Neural crest cell (in vitro differentiated cells): ENCODE data around the gene SLC38A10. TPM values are rescaled to one million over a fixed set of nuclear protein-coding genes. Genes with fewer than 3 reads are reported as not detected.

Experiments used
- DNase-seq: peaks from one replicate; pipeline ENCODE4 v3.0.0; 2021; ENCODE audit warnings: low read depth, mixed read lengths, low spot score
- H3K27ac Mint-ChIP-seq: one replicate; pipeline ENCODE4 v1.8.0; 2021; ENCODE audit warnings: mild to moderate bottlenecking, mixed read lengths; ENCODE audit not compliant: unreplicated experiment
- H3K27me3 Mint-ChIP-seq: 2 replicates; pipeline ENCODE4 v1.8.0; 2021; ENCODE audit warnings: low read depth, mild to moderate bottlenecking, mixed read lengths
- H3K36me3 Mint-ChIP-seq: 2 replicates; pipeline ENCODE4 v1.8.0; 2021; ENCODE audit warnings: low read depth, mild to moderate bottlenecking, mixed read lengths
- H3K4me1 Mint-ChIP-seq: 2 replicates; pipeline ENCODE4 v1.8.0; 2021; ENCODE audit warnings: mixed read lengths
- H3K4me3 Mint-ChIP-seq: one replicate; pipeline ENCODE4 v1.8.0; 2021; ENCODE audit warnings: mild to moderate bottlenecking, mixed read lengths
- H3K9me3 Mint-ChIP-seq: 2 replicates; pipeline ENCODE4 v1.8.0; 2021; ENCODE audit warnings: mixed read lengths
- total RNA-seq: library from RNA; stranded (reverse); gene quantifications from 2 replicates; pipeline ENCODE4 v1.2.1, GENCODE V29; 2021
- TF ChIP-seq, protein P1 (sequence below): fragments of 200-600 bp; sonication (generic); conservative IDR thresholded peaks from 2 replicates; pipeline ENCODE4 v1.5.0; 2021; ENCODE audit warnings: antibody characterized with exemption, mild to moderate bottlenecking

SLC38A10 gene
- total RNA-seq, 1 donor from 2014 or later = 63.3 TPM

DNA sequence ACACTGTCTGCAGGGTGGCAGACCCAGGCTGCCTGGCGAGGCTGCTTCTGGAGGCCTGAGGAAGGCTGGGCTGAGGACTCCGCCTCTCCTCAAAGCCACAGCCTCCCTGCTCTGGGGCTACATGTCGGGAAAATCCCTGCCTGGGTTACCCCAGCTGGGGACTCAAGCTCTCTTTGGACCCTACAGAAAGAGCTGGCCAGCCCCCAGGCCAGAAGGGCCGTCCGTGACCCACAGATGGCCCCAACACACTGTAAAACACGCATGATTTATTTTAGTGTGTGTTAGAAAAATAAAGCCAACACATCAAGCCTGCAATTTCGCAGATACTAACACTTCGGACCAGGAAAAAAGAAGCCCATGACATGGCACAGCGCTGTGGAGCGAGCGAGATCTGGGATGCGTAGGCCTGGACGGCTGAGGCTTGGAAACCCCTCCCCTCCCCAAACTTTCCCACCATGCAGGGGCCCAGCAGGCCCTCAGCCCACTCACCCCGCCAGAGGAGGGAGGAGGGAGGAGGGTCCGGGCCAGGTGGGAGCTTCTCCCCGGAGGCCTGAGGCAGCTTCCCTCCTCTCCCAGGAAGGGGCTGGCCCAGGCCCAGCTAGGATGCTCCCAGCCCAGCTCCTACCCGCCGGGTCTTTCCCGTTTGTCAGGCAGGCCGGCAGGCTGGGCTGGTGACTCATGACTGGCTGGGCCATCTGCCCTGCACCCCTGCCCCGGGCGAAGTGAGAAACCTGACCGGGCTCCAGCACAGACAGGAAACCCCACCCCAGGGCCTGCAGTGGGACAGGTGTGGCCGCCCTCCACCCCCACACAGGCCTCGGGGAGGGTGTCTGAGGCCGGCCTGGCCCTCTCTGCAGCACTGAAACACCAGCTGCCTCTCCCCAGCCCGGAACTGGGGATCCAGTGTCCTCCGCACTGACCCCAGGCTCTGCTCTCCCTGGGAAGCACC is 34.1 kb upstream of the SLC38A10 start:
- DNase-seq = no peak
- H3K9me3 Mint-ChIP-seq = no peaks in the 10 kb centered on the region
- H3K36me3 Mint-ChIP-seq = no peaks in the 10 kb centered on the region
- H3K4me3 Mint-ChIP-seq = peak overlapping the region; percentile 17
- TF ChIP-seq, protein P1, sequence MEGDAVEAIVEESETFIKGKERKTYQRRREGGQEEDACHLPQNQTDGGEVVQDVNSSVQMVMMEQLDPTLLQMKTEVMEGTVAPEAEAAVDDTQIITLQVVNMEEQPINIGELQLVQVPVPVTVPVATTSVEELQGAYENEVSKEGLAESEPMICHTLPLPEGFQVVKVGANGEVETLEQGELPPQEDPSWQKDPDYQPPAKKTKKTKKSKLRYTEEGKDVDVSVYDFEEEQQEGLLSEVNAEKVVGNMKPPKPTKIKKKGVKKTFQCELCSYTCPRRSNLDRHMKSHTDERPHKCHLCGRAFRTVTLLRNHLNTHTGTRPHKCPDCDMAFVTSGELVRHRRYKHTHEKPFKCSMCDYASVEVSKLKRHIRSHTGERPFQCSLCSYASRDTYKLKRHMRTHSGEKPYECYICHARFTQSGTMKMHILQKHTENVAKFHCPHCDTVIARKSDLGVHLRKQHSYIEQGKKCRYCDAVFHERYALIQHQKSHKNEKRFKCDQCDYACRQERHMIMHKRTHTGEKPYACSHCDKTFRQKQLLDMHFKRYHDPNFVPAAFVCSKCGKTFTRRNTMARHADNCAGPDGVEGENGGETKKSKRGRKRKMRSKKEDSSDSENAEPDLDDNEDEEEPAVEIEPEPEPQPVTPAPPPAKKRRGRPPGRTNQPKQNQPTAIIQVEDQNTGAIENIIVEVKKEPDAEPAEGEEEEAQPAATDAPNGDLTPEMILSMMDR = no peak
- H3K4me1 Mint-ChIP-seq = peaks cover 10% of the 10 kb centered on the region
- no peak overlapping the region for H3K27ac Mint-ChIP-seq
- peaks cover 5% of the 10 kb centered on the region for H3K27me3 Mint-ChIP-seq

DNA sequence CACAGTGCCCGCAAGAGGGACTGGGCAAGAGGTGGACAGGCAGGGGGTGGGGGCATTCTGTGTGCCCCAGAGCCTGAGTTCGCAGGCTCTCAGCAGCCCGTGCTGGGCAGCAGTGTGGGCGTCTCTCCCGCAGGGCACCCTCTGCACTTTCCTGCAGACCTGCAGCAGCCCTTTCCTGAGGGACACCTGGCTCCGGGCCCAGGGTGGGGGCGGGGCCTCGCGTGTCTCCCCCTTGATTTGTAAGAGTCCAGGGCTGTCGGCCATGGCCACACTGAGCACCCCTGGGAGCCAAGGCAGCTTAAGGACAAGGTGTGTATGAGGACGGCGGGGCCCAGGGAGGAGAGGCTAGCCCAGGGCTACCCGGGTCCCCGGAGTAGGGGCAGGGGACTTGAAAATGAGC is 33.4 kb upstream of the SLC38A10 start:
- Mint-ChIP-seq H3K9me3 (no peaks in the 10 kb centered on the region), H3K4me1 (peaks cover 10% of the 10 kb centered on the region), H3K36me3 (no peaks in the 10 kb centered on the region), H3K27me3 (peaks cover 5% of the 10 kb centered on the region), H3K27ac (no peak overlapping the region), H3K4me3 (no peak overlapping the region)
- no peak for DNase-seq
- TF ChIP-seq, protein P1 = no peak

DNA sequence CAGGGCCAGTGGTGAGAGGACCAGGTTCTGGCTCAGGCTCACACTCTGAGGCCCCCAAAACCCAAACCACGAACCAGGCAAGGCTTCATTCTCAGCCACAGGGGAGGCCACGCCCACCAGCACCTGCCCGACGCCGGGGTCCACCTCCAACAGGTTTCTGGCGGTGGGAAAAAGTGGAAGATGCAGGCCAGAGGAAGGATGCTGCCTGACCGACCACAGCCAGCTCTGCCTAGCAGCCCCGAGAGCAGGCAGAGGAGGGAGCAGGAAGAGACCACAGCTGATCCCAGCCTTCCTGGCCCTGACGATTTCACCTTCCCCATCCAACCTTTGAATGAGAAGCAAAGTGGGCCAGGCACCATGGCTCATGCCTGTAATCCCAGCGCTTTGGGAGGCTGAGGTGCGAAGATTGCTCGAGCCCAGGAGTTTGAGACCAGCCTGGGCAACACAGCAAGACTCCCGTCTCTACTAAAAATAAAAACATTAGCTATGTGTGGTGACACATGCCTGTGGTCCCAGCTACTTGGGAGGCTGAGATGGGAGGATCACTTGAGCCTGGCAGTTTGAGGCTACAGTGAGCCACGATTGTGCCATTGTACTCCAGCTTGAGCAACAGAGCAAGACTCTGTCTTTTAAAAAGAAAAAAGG is 30.7 kb upstream of the SLC38A10 start:
- Mint-ChIP-seq H3K36me3 (no peaks in the 10 kb centered on the region), H3K4me1 (peaks cover 4% of the 10 kb centered on the region), H3K4me3 (no peak overlapping the region), H3K27ac (no peak overlapping the region), H3K27me3 (no peaks in the 10 kb centered on the region), H3K9me3 (no peaks in the 10 kb centered on the region)
- TF ChIP-seq, protein P1 = no peak
- DNase-seq = no peak

DNA sequence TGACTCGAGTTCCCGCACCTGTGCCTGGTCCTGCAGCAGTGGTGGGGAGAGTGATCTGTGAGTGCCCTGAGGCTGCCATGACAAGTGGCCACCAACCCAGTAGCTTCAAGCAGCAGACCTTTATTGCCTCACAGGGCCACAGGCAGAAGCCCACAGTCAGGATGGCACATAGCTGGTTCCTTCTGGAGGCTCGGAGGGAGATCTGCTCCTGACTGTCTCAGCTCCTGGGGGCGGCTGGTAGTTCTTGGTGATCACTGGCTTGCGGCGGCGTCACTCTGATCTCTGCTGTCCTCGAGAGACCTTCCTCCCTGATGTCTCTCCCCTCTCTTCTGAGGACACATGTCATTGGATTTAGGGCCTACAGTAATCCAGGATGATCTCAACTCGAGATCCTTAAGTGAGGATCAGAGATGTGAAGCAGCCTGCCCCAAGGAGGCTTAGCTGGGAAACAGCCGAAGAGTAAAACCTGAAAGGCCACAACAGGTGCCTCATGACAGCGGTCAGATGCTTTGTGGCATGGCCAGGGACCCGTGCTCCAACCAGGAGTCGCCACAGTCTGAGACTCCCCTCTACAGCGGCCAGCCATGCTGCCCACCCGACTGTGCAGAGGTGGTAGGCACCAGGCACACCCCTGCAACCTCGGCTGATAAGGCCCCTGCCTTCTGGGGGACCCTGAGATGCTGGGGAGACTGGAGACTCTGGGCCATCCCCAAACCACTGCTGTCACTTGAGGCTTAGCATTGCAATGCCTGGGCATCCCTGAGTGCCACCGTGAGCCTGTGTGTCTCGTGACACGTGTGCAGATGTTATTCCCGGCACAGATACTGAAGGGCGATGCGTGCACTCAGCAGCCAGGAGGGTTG is 30.0 kb upstream of the SLC38A10 start:
- Mint-ChIP-seq H3K36me3 (no peaks in the 10 kb centered on the region), H3K4me1 (peaks cover 4% of the 10 kb centered on the region), H3K4me3 (no peak overlapping the region), H3K27ac (no peak overlapping the region), H3K27me3 (no peaks in the 10 kb centered on the region), H3K9me3 (no peaks in the 10 kb centered on the region)
- TF ChIP-seq, protein P1 = no peak
- no peak for DNase-seq

DNA sequence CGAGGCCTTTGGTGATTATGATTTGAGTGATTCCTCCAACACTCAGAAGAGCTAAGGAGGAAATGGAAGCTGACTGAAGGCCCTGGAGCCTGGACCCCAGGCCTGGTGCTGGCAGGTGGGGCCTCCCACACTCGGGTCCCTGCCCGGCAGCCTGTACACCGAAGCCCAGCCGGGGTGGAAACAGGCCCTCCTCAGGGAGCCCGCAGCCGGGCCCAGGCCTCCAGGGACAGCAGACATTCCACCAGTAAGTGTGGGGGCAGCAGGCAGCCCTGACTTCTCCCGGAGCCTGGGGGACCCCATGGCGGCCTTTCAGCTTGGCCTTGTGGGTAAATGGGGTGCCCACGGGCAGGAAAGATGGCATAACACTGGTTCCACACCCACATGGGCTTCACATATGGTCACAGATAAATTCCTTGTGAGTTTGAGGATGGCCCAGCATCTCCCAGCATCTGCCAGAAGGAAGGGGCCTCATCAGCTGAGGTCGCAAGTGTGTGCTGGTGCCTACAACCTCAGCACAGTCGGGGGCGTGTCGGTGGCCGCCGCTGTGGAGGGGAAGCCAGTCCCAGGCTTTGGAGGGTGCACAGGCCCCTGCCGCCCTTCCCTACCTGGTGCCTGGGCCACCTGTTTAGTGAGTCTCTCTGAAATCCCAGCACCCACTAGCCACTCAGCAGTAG is 29.2 kb upstream of the SLC38A10 start:
- DNase-seq = no peak
- TF ChIP-seq, protein P1 = no peak
- Mint-ChIP-seq H3K36me3 (no peaks in the 10 kb centered on the region), H3K4me1 (peaks cover 4% of the 10 kb centered on the region), H3K4me3 (no peak overlapping the region), H3K9me3 (no peaks in the 10 kb centered on the region), H3K27me3 (no peaks in the 10 kb centered on the region), H3K27ac (no peak overlapping the region)
